AG09309 (cell line): Measurements from ENCODE around the gene ATP2A3.

Experiments used
- DNase-seq: peaks from one replicate; pipeline ENCODE4 v3.0.0-alpha.2; 2010; ENCODE audit warnings: low read depth
- H3K4me3 ChIP-seq: 2 replicates; pipeline ENCODE4 v1.5.1; 2011; ENCODE audit warnings: mild to moderate bottlenecking, low read depth, low read length, moderate library complexity; ENCODE audit not compliant: control insufficient read depth
- TF ChIP-seq, protein P1 (sequence below): IDR thresholded peaks from 2 replicates; pipeline ENCODE4 v1.5.1; 2011; ENCODE audit warnings: mild to moderate bottlenecking, low read depth, low read length, inconsistent platforms; ENCODE audit not compliant: insufficient read depth, control insufficient read depth; ENCODE audit errors: missing control alignments

ATP2A3 gene

DNA sequence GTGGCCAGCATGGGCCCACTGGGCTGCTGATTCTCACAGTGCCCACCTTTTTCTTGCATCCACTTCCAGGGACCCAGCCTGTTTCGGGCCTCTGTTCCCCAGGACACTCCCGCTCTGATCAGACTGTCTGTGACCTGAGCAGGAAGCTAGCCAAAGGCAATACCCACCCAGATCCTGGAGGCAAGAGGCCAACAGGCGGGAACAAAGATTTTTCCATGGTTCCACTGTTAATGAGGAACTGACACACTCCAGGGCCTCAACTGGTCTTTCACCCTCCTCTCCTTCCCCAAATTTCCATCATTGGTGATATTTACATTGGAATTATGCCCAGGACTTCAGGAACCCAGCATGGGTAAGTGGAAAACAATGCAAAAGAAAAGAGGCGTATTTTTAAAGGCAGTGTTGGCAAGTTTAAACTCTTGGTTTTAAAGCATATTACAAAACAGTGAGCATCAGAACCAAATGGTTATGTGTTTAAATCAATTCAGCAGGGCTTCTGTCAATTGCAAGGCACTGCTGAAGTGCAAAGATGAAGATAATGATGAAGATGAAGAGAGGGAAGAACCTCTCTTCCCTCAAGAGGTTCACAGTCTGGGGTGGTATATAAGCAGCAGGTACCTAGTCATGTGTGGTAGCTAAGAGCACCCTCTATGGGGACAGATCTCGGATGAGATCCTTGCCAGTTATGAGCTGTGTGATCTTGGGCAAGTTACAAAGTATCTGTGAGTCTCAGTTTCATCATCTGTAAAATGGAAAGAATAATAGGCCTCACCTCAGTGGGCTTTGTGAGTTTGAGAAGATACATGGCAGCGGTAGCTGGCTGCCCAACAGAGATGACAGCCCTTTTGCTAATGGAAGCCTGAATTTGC is 14.4 kb upstream of the ATP2A3 start:
- no peak for DNase-seq
- TF ChIP-seq, protein P1, sequence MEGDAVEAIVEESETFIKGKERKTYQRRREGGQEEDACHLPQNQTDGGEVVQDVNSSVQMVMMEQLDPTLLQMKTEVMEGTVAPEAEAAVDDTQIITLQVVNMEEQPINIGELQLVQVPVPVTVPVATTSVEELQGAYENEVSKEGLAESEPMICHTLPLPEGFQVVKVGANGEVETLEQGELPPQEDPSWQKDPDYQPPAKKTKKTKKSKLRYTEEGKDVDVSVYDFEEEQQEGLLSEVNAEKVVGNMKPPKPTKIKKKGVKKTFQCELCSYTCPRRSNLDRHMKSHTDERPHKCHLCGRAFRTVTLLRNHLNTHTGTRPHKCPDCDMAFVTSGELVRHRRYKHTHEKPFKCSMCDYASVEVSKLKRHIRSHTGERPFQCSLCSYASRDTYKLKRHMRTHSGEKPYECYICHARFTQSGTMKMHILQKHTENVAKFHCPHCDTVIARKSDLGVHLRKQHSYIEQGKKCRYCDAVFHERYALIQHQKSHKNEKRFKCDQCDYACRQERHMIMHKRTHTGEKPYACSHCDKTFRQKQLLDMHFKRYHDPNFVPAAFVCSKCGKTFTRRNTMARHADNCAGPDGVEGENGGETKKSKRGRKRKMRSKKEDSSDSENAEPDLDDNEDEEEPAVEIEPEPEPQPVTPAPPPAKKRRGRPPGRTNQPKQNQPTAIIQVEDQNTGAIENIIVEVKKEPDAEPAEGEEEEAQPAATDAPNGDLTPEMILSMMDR, result no peak
- no peak overlapping the region for H3K4me3 ChIP-seq

DNA sequence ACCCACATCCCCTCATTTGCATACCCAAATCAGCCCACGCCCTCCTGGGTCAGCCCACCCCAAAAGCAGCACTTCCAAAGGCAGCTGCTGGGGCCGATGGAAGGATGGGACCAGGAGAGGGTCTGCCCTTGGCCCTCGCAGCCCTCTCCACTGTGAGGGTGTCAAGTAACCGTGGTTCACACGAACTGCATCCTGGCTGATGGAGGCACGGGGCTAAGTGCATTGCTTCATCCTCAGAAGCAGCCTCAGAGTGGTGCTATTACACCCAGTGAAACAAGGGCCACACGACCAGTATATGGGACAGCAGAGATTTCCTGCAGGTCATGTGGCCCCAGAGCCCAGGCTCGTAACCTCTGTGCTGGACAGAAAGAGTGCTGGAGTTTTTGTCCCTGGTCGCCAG is 13.2 kb upstream of the ATP2A3 start:
- TF ChIP-seq, protein P1, result no peak
- H3K4me3 ChIP-seq, result no peak overlapping the region
- DNase-seq, result no peak

DNA sequence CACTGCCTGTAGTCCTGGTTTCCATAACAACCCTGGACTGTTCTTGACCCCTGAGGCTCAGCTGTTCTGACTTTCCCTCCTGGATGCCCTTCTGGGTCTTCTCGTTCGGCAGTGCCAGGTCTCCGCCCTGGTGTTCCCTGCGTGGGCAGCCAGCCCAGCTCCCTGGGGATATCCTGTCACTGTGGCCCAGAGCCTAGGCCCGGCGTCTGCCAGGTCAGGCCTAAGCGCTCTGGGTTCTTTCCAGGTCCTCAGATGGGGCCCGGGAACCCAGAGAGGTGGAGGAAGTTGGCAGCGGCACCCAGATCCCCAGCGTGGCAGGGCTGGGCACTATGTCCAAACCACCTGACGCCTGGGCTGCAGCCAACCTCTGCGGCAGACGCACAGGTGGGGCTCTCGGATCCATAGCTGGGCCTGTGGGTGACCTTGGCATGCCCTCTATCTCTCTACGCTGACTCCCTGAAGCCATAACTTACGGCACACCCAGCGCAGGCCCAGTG is 12.5 kb upstream of the ATP2A3 start:
- no peak overlapping the region for H3K4me3 ChIP-seq
- no peak for DNase-seq
- TF ChIP-seq, protein P1, result no peak

DNA sequence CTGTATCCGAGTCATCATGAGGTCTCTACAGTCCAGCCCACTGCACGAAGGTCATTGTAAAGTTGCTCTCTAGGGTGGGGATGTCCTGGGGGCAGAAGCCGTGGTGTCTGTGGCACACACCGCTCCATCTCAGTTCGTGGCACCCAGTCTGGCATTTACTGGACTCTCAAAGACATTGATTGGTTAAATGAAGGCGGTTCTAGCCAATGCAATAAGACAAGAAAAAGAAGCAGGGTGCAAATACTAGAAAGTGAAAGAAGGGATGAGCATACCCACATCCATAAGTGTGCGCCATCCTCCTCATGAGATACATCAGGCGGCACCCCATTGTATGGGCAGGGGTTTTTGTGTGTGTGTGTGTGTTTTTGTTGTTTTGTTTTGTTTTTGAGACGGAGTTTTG is 10.7 kb upstream of the ATP2A3 start:
- no peak for DNase-seq
- no peak overlapping the region for H3K4me3 ChIP-seq
- TF ChIP-seq, protein P1, result no peak

DNA sequence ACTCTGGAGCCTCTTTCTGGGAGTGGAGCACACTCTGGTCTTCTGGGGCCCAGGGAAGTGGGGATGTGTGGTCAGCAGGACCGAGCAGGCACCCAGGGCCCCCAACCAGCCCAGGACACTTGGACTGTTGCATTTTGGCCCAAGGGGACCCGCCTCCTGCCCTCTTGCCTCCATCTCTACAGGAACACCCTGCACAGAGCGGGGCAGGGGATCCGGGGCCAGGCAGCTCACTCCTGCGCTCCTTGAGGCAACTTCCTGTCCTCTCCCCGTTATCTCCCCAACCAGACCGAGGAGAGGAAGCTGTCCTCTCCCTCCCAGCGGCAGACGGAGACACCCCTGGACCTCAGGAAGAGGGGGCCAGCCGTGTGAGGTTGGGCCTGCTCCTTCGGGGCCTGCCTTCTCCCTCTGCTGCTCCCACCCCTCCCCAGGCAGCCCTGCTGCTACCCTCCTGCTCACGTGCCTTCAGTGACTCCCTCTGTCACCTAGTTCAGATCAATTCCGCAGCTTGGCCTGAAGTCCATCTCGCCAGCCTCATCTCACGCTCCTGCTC is 10.0 kb upstream of the ATP2A3 start:
- TF ChIP-seq, protein P1, result no peak
- no peak overlapping the region for H3K4me3 ChIP-seq
- DNase-seq, result no peak

DNA sequence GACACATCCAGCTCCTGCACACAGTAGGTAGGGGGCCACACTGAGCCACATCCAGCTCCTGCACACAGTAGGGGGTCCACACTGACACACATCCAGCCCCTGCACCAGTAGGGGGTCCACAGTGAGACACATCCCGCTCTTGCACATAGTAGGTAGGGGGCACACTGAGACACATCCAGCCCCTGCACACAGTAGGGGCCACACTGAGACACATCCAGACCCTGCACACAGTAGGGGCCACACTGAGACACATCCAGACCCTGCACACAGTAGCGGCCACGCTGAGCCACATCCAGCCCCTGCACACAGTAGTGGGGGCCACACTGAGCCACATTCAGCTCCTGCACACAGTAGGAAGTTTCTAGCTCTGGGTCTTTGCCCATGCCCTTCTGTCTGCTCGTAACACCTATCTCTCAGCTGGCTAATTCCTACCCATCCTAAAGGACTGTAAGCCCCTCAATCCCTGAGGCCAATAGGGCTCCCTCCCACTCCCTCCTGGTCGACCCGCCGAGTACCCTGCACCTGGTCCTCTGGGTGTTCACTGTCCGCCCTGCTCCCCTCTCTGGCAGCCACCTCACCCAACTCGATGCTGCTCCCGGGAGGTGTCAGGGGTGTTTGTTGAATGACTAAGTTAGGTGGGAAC is 9.4 kb upstream of the ATP2A3 start:
- TF ChIP-seq, protein P1, result no peak
- DNase-seq, result no peak
- H3K4me3 ChIP-seq, result no peak overlapping the region
